H9 (cell line): ENCODE data around the gene RAP1GAP2. TPM values are rescaled to one million over a fixed set of nuclear protein-coding genes. Genes with fewer than 3 reads are reported as not detected.

Experiments used
- DNase-seq: peaks from one replicate; pipeline ENCODE4 v3.0.0-alpha.2; 2017
- H2AFZ ChIP-seq: one replicate; pipeline ENCODE4 v1.6.1; 2013; ENCODE audit warnings: mild to moderate bottlenecking, low read length, control low read depth, moderate library complexity
- H2AK5ac ChIP-seq: 2 replicates; pipeline ENCODE4 v1.6.1; 2013; ENCODE audit warnings: low read length, control low read depth, mixed read lengths; ENCODE audit not compliant: insufficient read length
- H2BK120ac ChIP-seq: one replicate; pipeline ENCODE4 v1.6.1; 2013; ENCODE audit warnings: low read depth, mild to moderate bottlenecking, low read length, control low read depth, inconsistent platforms; ENCODE audit not compliant: poor library complexity, severe bottlenecking
- H2BK12ac ChIP-seq: 2 replicates; pipeline ENCODE4 v1.6.1; 2013; ENCODE audit warnings: low read length, control low read depth, mixed read lengths, low read depth; ENCODE audit not compliant: insufficient read length
- H2BK15ac ChIP-seq: 2 replicates; pipeline ENCODE4 v1.6.1; 2013; ENCODE audit warnings: low read depth, low read length, control low read depth
- H2BK20ac ChIP-seq: one replicate; pipeline ENCODE4 v1.6.1; 2013; ENCODE audit warnings: low read depth, mild to moderate bottlenecking, low read length, control low read depth, inconsistent platforms; ENCODE audit not compliant: poor library complexity, severe bottlenecking
- H2BK5ac ChIP-seq: 2 replicates; pipeline ENCODE4 v1.6.1; 2013; ENCODE audit warnings: low read length, control low read depth, mixed read lengths; ENCODE audit not compliant: insufficient read length
- H3K14ac ChIP-seq: 2 replicates; pipeline ENCODE4 v1.6.1; 2013; ENCODE audit warnings: low read length, control low read depth; ENCODE audit not compliant: insufficient read depth
- H3K18ac ChIP-seq: 2 replicates; pipeline ENCODE4 v1.6.1; 2013; ENCODE audit warnings: low read depth, mild to moderate bottlenecking, mixed read lengths, low read length, control low read depth; ENCODE audit not compliant: insufficient read length
- H3K23ac ChIP-seq: 2 replicates; pipeline ENCODE4 v1.6.1; 2013; ENCODE audit warnings: low read length, control low read depth, mixed read lengths, low read depth; ENCODE audit not compliant: insufficient read length
- H3K23me2 ChIP-seq: 2 replicates; pipeline ENCODE4 v1.6.1; 2013; ENCODE audit warnings: low read depth, mild to moderate bottlenecking, mixed read lengths, low read length, control low read depth; ENCODE audit not compliant: insufficient read length, poor library complexity, severe bottlenecking
- H3K27ac ChIP-seq: 2 replicates; pipeline ENCODE4 v1.5.1; 2013; ENCODE audit warnings: low read length, control low read depth, mixed read lengths, low read depth; ENCODE audit not compliant: insufficient read length
- H3K27me3 ChIP-seq: 2 replicates; pipeline ENCODE4 v1.6.1; 2013; ENCODE audit warnings: low read length, control low read depth, inconsistent platforms; ENCODE audit not compliant: insufficient read depth
- H3K4ac ChIP-seq: 2 replicates; pipeline ENCODE4 v1.6.1; 2013; ENCODE audit warnings: low read depth, mild to moderate bottlenecking, control low read depth, inconsistent platforms, low read length, moderate library complexity
- H3K4me1 ChIP-seq: 2 replicates; pipeline ENCODE4 v1.6.1; 2013; ENCODE audit warnings: low read length, control low read depth, inconsistent platforms; ENCODE audit not compliant: insufficient read depth
- H3K4me2 ChIP-seq: 2 replicates; pipeline ENCODE4 v1.6.1; 2013; ENCODE audit warnings: low read length, control low read depth, mixed read lengths; ENCODE audit not compliant: insufficient read length, insufficient read depth
- H3K56ac ChIP-seq: 2 replicates; pipeline ENCODE4 v1.6.1; 2013; ENCODE audit warnings: low read depth, mild to moderate bottlenecking, mixed read lengths, low read length, control low read depth; ENCODE audit not compliant: insufficient read length
- H3K79me1 ChIP-seq: 2 replicates; pipeline ENCODE4 v1.6.1; 2013; ENCODE audit warnings: low read depth, mild to moderate bottlenecking, moderate library complexity, low read length, control low read depth, inconsistent platforms; ENCODE audit not compliant: insufficient read depth, poor library complexity, severe bottlenecking
- H3K79me2 ChIP-seq: 2 replicates; pipeline ENCODE4 v1.6.1; 2013; ENCODE audit warnings: low read length, control low read depth, inconsistent platforms; ENCODE audit not compliant: insufficient read depth
- H3K9ac ChIP-seq: 2 replicates; pipeline ENCODE4 v1.6.1; 2013; ENCODE audit warnings: low read length, control low read depth, mixed read lengths; ENCODE audit not compliant: insufficient read length; ENCODE audit errors: extremely low read depth
- H3K9me3 ChIP-seq: one replicate; pipeline ENCODE4 v1.6.1; 2013; ENCODE audit warnings: low read depth, low read length, inconsistent platforms; ENCODE audit not compliant: control insufficient read depth
- H3T11ph ChIP-seq: one replicate; pipeline ENCODE4 v1.6.1; 2013; ENCODE audit warnings: mild to moderate bottlenecking, low read length, control low read depth, inconsistent platforms
- H4K20me1 ChIP-seq: one replicate; pipeline ENCODE4 v1.6.1; 2013; ENCODE audit not compliant: control insufficient read depth, insufficient read length, insufficient read depth
- H4K5ac ChIP-seq: 2 replicates; pipeline ENCODE4 v1.6.1; 2013; ENCODE audit warnings: low read depth, mild to moderate bottlenecking, mixed read lengths, low read length, control low read depth; ENCODE audit not compliant: insufficient read length
- H4K8ac ChIP-seq: replicated peaks from 2 replicates; pipeline ENCODE4 v1.6.1; 2013; ENCODE audit warnings: low read length, control low read depth, mixed read lengths, low read depth; ENCODE audit not compliant: insufficient read length
- H4K91ac ChIP-seq: 2 replicates; pipeline ENCODE4 v1.6.1; 2013; ENCODE audit warnings: low read depth, mild to moderate bottlenecking, moderate library complexity, mixed read lengths, low read length, control low read depth; ENCODE audit not compliant: insufficient read length
- H3K27ac Mint-ChIP-seq, 3 experiments: 2 replicates in 2 of 3; 3 replicates in 1 of 3; pipeline ENCODE4 v1.8.0; 2020 to 2021; ENCODE audit warnings: mixed read lengths in 3 of 3, mild to moderate bottlenecking in 1 of 3, moderate library complexity in 1 of 3
- H3K27me3 Mint-ChIP-seq: 2 replicates; pipeline ENCODE4 v1.8.0; 2021; ENCODE audit warnings: low read depth, mild to moderate bottlenecking, moderate library complexity, mixed read lengths
- H3K36me3 Mint-ChIP-seq, 3 experiments: 2 replicates in 2 of 3; 3 replicates in 1 of 3; pipeline ENCODE4 v1.8.0; 2020 to 2021; ENCODE audit warnings: low read depth in 3 of 3, mixed read lengths in 3 of 3; ENCODE audit not compliant: insufficient read depth in 1 of 3
- H3K4me1 Mint-ChIP-seq, 2 experiments: 2 replicates each; pipeline ENCODE4 v1.8.0; 2020; ENCODE audit warnings: mixed read lengths in 2 of 2
- H3K4me3 Mint-ChIP-seq, 2 experiments: 2 replicates in 1 of 2; 3 replicates in 1 of 2; pipeline ENCODE4 v1.8.0; 2020 to 2021; ENCODE audit warnings: mild to moderate bottlenecking in 2 of 2, mixed read lengths in 2 of 2, moderate library complexity in 1 of 2
- H3K9me3 Mint-ChIP-seq, 2 experiments: 2 replicates in 1 of 2; 3 replicates in 1 of 2; pipeline ENCODE4 v1.8.0; 2020; ENCODE audit warnings: mild to moderate bottlenecking in 2 of 2, mixed read lengths in 2 of 2, moderate library complexity in 1 of 2
- CTCF ChIP-seq: fragments of 200-600 bp; sonication (generic); conservative IDR thresholded peaks from 3 replicates; pipeline ENCODE4 v1.8.0; 2021; ENCODE audit warnings: antibody characterized with exemption, mild to moderate bottlenecking
- WGBS: extraction: QIAGEN DNeasy Blood & Tissue Kit; methylation state at CpG from one replicate; pipeline ENCODE4 v1.1.7; 2013; ENCODE audit warnings: missing lambda C conversion rate, low lambda C conversion rate, mixed read lengths; ENCODE audit not compliant: insufficient read length; ENCODE audit errors: extremely low coverage; 5-methylcytosine and 5-hydroxymethylcytosine counted together
- total RNA-seq: library from RNA; stranded (reverse); gene quantifications from 2 replicates; pipeline ENCODE4 v1.2.1, GENCODE V29; 2021

Gene RAP1GAP2
- total RNA-seq, 1 experiment from 2014 or later: 33.8 TPM

GRCh38 chr17:2835780-2836179 is 39.5 kb downstream of the RAP1GAP2 start:
- Histone ChIP-seq H3K79me2 (no peaks in the 10 kb centered on the region), H3K9ac (no peak overlapping the region), H3K4ac (no peak overlapping the region), H4K91ac (no peak overlapping the region), H2BK20ac (no peak overlapping the region), H3K79me1 (no peaks in the 10 kb centered on the region), H4K8ac (no peak overlapping the region), H3K18ac (no peak overlapping the region), H2AK5ac (no peak overlapping the region), H3T11ph (no peak overlapping the region), H4K20me1 (no peaks in the 10 kb centered on the region), H4K5ac (no peak overlapping the region), H3K56ac (no peak overlapping the region), H2BK5ac (no peak overlapping the region), H3K4me2 (no peak overlapping the region), H2AFZ (no peak overlapping the region), H3K4me1 (no peaks in the 10 kb centered on the region), H3K9me3 (no peaks in the 10 kb centered on the region), H2BK15ac (no peak overlapping the region), H3K14ac (no peak overlapping the region), H2BK12ac (no peak overlapping the region), H3K27ac (no peak overlapping the region), H3K23ac (no peak overlapping the region), H3K23me2 (no peaks in the 10 kb centered on the region), H3K27me3 (no peaks in the 10 kb centered on the region), H2BK120ac (no peak overlapping the region)
- WGBS: no CpG with 5 or more reads among the region's 8 CpGs
- Mint-ChIP-seq H3K4me1 (peaks cover 0 to 2% of the 10 kb centered on the region in 2 experiments; a peak in 1 of 4 replicates), H3K36me3 (no peaks in the 10 kb centered on the region), H3K27ac (no peak overlapping the region; a peak in 1 of 7 replicates), H3K9me3 (no peaks in the 10 kb centered on the region), H3K27me3 (no peaks in the 10 kb centered on the region), H3K4me3 (no peak overlapping the region)
- no peak for TF ChIP-seq CTCF
- DNase-seq: no peak
